Sigmoid colon (tissue), 3 donors: ENCODE data around the gene GALNT18.

Experiments
- CTCF ChIP-seq, 4 experiments: fragments of 450-650 bp in 3 of 4; fragments of 200-600 bp in 1 of 4; IDR thresholded peaks; one replicate each; pipeline ENCODE4 v1.5.1; 2016 to 2019; ENCODE audit warnings: antibody characterized with exemption in 4 of 4, mild to moderate bottlenecking in 3 of 4, moderate library complexity in 2 of 4
- POLR2A ChIP-seq, 2 donors: fragments of 450-650 bp; IDR thresholded peaks; one replicate each; pipeline ENCODE4 v1.6.1; 2016; ENCODE audit warnings: antibody characterized with exemption in 2 of 2, mild to moderate bottlenecking in 2 of 2, moderate library complexity in 2 of 2

GRCh38 chr11:11608783-11609232, 13.0 kb downstream of the GALNT18 start:
- TF ChIP-seq CTCF (IDR thresholded peaks at IDR 0.05): no peak
- TF ChIP-seq POLR2A (IDR thresholded peaks at IDR 0.05): no peak
